Glutamatergic neuron (in vitro differentiated cells): ENCODE measurements around the gene FKBP1A. TPM values are rescaled to one million over a fixed set of nuclear protein-coding genes. Genes with fewer than 3 reads are reported as not detected.

ENCODE experiments used
- DNase-seq: peaks from one replicate; pipeline ENCODE4 v3.0.0; 2022
- H3K27ac Mint-ChIP-seq: one replicate; pipeline ENCODE4 v1.8.0; 2020; ENCODE audit warnings: mild to moderate bottlenecking, mixed read lengths, inconsistent platforms; ENCODE audit not compliant: unreplicated experiment
- H3K27me3 Mint-ChIP-seq: one replicate; pipeline ENCODE4 v1.8.0; 2020; ENCODE audit warnings: mild to moderate bottlenecking, moderate library complexity, mixed read lengths, inconsistent platforms; ENCODE audit not compliant: unreplicated experiment
- H3K36me3 Mint-ChIP-seq: one replicate; pipeline ENCODE4 v1.8.0; 2020; ENCODE audit warnings: mild to moderate bottlenecking, mixed read lengths, inconsistent platforms; ENCODE audit not compliant: unreplicated experiment
- H3K4me1 Mint-ChIP-seq: one replicate; pipeline ENCODE4 v1.8.0; 2020; ENCODE audit warnings: mild to moderate bottlenecking, low read depth, mixed read lengths, inconsistent platforms; ENCODE audit not compliant: unreplicated experiment
- H3K4me3 Mint-ChIP-seq: one replicate; pipeline ENCODE4 v1.8.0; 2020; ENCODE audit warnings: mild to moderate bottlenecking, mixed read lengths, inconsistent platforms; ENCODE audit not compliant: unreplicated experiment
- H3K9me3 Mint-ChIP-seq: one replicate; pipeline ENCODE4 v1.8.0; 2020; ENCODE audit warnings: mild to moderate bottlenecking, moderate library complexity, mixed read lengths, inconsistent platforms; ENCODE audit not compliant: unreplicated experiment
- total RNA-seq: library from RNA; stranded (reverse); fragmentation: NEBNext Ultra II Directional; extraction: Animal tissue kit (Norgen Biotek cat#: 25700); gene quantifications from one replicate; pipeline ENCODE4 v1.2.1, GENCODE V29; 2021; ENCODE audit not compliant: unreplicated experiment
- TF ChIP-seq, protein P1 (sequence below): fragments of 200-600 bp; sonication (generic); IDR thresholded peaks from one replicate; pipeline ENCODE4 v1.5.0; 2021; ENCODE audit not compliant: partially characterized antibody, unreplicated experiment

FKBP1A gene
- total RNA-seq, 1 donor from 2014 or later, result 350 TPM

- no peak overlapping the region for H3K27ac Mint-ChIP-seq
These were observed 30.8 kb upstream of the FKBP1A start for GRCh38 chr20:1423625-1424106.

GRCh38 chr20:1423206-1423605 is 30.4 kb upstream of the FKBP1A start:
- Mint-ChIP-seq H3K4me3 (no peak overlapping the region), H3K27ac (no peak overlapping the region), H3K27me3 (peaks cover 4% of the 10 kb centered on the region), H3K9me3 (no peaks in the 10 kb centered on the region), H3K4me1 (peaks cover 5% of the 10 kb centered on the region), H3K36me3 (peaks cover 7% of the 10 kb centered on the region)
- TF ChIP-seq, protein P1, sequence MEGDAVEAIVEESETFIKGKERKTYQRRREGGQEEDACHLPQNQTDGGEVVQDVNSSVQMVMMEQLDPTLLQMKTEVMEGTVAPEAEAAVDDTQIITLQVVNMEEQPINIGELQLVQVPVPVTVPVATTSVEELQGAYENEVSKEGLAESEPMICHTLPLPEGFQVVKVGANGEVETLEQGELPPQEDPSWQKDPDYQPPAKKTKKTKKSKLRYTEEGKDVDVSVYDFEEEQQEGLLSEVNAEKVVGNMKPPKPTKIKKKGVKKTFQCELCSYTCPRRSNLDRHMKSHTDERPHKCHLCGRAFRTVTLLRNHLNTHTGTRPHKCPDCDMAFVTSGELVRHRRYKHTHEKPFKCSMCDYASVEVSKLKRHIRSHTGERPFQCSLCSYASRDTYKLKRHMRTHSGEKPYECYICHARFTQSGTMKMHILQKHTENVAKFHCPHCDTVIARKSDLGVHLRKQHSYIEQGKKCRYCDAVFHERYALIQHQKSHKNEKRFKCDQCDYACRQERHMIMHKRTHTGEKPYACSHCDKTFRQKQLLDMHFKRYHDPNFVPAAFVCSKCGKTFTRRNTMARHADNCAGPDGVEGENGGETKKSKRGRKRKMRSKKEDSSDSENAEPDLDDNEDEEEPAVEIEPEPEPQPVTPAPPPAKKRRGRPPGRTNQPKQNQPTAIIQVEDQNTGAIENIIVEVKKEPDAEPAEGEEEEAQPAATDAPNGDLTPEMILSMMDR, result no peak
- DNase-seq, result no peak

More at GRCh38 chr20:1423625-1424106, 30.8 kb upstream of the FKBP1A start:
- TF ChIP-seq, protein P1, result no peak
- Mint-ChIP-seq H3K27me3 (peaks cover 4% of the 10 kb centered on the region), H3K36me3 (peaks cover 7% of the 10 kb centered on the region), H3K4me3 (no peak overlapping the region), H3K9me3 (no peaks in the 10 kb centered on the region), H3K4me1 (peaks cover 5% of the 10 kb centered on the region)
- no peak for DNase-seq

- H3K36me3 Mint-ChIP-seq, result peaks cover 7% of the 10 kb centered on the region
- H3K27me3 Mint-ChIP-seq, result peaks cover 4% of the 10 kb centered on the region
- no peak overlapping the region for H3K27ac Mint-ChIP-seq
- no peak overlapping the region for H3K4me3 Mint-ChIP-seq
- H3K4me1 Mint-ChIP-seq, result peaks cover 3% of the 10 kb centered on the region
- DNase-seq, result no peak
- peaks cover 2% of the 10 kb centered on the region for H3K9me3 Mint-ChIP-seq
- TF ChIP-seq, protein P1, result no peak
These were observed 29.9 kb upstream of the FKBP1A start for GRCh38 chr20:1422753-1423152.

DNA sequence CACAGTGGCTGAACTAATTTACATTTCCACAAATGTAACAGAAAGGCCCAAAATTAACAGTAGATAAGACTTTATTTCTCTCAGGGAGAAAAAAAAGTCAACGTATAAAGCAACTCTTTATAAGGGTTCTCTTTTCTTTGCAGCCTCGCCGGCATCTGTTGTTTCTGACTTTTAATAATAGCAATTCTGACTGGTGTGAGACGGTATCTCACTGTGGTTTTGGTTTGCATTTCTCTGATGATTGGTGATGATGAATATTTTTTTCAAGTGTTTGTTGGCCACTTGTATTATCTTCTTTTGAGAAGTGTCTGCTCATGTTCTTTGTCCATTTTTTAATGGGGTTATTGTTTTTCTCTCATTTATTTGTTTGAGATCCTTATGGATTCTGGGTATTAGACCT is 27.2 kb upstream of the FKBP1A start:
- Mint-ChIP-seq H3K4me1 (no peaks in the 10 kb centered on the region), H3K27ac (no peak overlapping the region), H3K36me3 (peaks cover 7% of the 10 kb centered on the region), H3K9me3 (peaks cover 2% of the 10 kb centered on the region), H3K4me3 (no peak overlapping the region), H3K27me3 (peaks cover 4% of the 10 kb centered on the region)
- TF ChIP-seq, protein P1, result no peak
- DNase-seq, result no peak

DNA sequence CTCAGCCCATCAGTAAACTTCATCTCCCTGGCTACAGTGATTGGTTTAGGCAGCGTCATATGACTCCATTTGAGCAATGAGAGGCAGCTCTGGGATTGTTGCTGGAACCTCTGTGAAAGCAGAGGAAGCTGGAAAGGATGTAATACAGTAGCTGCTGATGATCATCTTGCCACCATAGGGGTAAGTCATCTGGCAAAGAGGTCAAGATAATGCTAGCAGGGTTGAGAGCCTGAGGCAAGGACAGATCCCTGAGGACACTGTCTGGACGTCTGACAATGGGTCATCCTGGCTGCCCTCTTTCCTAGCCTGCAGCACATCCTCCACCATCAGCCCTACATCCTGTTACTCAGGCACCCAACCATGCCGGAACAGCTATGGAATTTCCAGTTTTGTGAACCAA is 25.5 kb upstream of the FKBP1A start:
- H3K9me3 Mint-ChIP-seq, result peaks cover 2% of the 10 kb centered on the region
- H3K4me3 Mint-ChIP-seq, result no peak overlapping the region
- H3K27me3 Mint-ChIP-seq, result peaks cover 2% of the 10 kb centered on the region
- H3K4me1 Mint-ChIP-seq, result no peaks in the 10 kb centered on the region
- peaks cover 7% of the 10 kb centered on the region for H3K36me3 Mint-ChIP-seq
- no peak overlapping the region for H3K27ac Mint-ChIP-seq
- DNase-seq, result no peak
- TF ChIP-seq, protein P1, result no peak
